Activated T-cell treated with anti-CD3 and anti-CD28 coated beads, Interleukin-2, amount 50 U/mL, for 48 hours (primary cell): ENCODE results near the gene ELF1.
"Not testable (repeated sequence)": the region's sequence is repeated elsewhere in the genome, so short reads cannot be mapped to it uniquely, and the experiment has no call there.

ENCODE experiments used
- DNase-seq, 2 experiments: peaks; one replicate each; pipeline ENCODE4 v3.0.0-alpha.2; 2020

ELF1 gene

DNA sequence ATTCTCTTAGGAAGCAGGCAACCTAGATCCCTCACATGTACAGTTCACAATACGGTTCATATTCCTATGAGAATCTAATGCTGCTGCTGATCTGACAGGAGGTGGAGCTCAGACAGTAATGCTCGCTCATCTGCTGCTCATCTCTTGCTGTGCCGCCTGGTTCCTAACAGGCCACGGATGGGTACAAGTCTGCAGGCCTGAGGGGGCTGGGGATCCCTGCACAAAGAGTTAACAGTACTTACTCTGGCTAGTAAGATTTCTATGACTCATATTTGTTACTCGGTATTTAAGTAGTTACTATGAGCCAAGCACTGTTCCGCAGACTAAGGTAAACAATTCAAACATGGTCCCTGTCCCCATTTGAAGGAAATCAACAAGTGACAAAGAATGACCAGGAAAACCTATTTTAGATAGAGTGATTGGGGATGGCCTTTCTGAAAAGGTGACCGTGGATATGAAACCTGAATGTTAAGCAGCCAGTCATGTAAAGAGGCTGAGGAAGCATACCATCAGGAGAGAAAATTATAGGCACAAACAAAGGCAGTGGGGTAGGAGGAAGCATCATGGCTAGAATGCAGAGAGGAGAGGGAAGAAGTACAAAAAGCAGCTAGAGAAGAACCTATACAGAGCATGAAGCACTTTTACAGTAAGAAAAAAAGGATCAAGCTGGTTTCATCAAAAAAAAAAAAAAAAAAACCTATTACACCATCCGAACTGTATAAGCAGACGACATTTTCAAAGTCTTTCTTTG lies 21.6 kb upstream of the ELF1 start:
- no peak for DNase-seq

DNA sequence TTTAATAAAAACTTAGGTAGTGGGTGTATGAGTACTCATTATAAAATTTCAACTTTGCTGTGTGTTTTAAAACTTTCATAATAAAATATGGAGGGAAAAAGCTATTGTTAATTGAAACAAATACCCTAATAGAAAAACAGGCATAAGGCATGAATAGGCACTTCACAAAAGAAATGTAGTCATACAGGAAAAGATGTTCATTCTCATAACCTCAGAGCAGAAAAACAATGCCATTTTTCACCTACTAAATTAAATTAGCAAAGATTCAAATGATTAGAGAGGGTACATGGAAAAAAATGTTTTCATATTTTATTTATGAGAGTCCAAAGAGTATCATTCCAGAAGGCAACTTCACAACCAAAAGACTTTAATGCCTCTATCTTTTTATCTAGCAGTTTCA lies 20.6 kb upstream of the ELF1 start:
- DNase-seq = no peak

DNA sequence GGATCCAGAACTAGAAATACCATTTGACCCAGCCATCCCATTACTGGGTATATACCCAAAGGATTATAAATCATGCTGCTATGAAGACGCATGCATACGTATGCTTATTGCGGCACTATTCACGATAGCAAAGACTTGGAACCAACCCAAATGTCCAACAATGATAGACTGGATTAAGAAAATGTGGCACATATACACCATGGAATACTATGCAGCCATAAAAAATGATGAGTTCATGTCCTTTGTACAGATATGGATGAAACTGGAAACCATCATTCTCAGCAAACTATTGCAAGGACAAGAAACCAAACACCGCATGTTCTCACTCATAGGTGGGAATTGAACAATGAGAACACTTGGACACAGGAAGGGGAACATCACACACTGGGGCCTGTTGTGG lies 17.4 kb upstream of the ELF1 start:
- DNase-seq = not testable (repeated sequence)

DNA sequence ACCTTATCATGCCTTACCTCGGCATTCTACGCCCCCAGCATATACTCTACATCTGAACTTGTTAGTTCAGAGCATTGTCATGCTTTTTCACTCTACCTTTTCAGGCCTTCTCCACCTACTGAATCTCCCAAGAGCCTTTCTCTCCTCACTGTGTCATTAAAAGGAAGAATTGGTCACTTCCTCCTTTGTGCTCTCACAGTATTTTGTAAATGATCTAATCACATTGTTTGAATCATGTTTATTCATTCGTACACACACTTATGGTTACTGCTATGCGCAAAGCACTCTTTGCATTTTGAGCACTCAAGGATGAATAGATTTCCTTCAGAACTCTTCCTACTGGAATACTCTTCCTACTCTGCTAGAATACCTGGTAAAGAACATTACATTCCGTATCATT lies 15.8 kb upstream of the ELF1 start:
- DNase-seq = no peak

DNA sequence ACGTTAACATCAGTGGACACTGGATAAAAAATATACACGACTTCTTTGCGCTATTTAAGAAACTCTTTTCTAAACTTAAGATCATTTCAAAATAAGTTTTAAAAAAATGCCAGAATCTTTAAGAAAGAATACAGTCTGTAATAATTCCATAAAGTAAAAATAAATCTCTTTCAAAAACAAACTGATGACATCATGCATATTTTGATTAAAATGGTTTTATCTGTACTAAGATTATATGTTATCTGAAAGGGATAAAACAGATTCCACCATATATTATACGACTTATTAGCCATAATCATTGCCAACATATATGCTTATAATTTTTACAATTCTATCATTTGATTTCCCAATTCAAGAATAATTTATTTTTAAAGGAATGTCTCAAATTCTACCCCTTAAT lies 15.3 kb upstream of the ELF1 start:
- DNase-seq = no peak

DNA sequence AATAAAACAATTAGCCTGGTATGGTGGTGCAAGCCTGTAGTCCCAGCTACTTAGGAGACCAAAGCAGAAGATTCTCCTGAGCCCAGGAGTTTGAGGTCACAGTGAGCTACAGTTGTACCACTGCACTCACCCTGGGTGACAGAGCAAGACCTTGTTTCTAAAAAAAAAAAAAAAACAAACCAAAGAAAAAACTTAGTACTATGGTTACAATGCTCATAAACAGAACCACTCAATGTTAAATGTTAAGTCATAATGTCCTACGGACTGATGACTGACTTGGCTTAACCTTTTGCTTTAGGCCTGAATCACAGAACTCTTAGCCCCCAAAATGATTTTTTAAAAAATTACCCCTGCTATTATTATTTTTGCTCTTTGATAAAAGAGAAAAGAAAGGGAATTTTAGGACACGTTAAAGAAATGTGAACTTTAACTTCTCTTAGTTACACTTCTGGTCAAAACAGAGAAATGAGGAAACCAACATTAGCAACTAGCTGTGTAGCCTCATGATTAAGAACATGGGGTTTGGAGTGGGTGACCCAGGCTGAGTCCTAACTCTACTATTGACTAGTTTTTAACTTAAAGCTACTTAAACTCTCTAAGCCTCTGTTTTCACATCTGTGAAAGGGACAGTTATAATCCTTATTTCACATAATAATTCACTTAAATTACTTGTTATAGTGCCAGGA lies 13.7 kb upstream of the ELF1 start:
- DNase-seq = no peak

DNA sequence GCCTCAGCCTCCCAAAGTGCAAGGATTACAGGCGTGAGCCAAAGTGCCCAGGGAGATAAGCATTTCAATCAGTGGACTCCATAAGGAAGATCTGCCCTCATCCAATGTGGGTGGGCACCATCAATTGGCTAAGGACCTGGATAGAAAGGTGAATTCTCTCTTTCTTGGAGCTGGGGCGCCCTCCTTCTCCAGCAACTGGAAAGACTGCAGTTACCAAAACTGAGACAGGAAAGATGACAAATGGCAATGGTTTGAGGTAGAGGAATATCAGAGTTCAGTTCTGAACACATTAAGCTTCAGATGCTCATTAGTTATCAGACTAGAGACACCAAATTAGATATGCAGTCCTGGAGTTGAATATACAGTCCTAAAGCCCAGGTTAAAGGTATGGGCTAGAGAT lies 10.5 kb upstream of the ELF1 start:
- DNase-seq = no peak

DNA sequence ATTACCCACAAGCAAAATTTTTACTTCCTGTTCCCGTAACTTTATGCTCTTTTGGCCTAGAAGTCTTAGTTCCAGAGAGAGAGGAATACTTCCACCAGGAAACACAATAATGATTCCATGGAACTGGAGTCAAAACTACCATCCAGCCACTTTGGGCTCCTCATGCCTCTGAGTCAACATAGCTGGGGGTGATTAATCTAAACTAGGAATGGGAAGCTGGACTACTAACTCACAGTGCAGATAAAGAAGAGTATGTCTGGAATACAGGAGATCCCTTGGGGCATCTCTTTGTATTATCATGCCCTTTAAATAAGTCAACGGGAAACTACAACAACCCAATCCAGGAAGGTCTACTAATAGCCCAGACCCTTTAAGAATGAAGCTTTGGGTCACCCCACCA lies 8.9 kb upstream of the ELF1 start:
- DNase-seq = no peak

DNA sequence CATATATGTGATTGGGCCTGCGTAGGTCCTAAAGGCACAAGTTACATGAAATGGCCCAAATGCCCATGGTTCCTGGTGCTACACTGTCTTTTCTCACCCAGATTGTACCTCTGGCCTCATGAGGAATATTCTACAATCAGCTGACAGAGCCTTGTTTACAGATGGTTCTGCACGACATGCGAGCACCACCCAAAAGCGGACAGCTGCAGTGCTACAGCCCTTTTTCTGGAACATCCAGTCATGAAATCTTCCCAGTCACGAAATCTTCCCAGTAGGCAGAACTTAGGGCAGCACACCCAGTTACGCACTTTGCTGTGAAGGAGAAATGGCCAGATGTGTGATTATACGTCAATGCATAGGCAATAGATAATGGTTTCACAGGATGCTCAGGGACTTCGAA lies 7.7 kb upstream of the ELF1 start:
- no peak for DNase-seq

DNA sequence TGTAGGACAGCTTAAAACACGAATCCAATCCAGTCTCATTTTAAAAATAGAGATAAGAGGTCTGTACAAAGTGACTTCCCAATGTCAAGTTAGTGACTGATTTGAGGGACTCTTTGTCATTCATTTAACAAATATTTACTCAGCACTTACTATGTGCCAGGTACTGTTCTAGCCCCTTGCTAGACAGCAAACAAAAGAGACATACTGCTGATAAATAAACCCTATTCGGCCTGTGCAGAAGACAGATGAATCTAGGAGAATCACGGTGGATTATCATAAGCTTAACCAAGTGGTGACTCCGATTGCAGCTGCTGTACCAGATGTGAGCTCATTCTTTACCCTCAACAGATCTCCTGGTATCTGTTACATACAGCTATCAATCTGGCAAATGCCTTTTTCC lies 6.4 kb upstream of the ELF1 start:
- DNase-seq = no peak

DNA sequence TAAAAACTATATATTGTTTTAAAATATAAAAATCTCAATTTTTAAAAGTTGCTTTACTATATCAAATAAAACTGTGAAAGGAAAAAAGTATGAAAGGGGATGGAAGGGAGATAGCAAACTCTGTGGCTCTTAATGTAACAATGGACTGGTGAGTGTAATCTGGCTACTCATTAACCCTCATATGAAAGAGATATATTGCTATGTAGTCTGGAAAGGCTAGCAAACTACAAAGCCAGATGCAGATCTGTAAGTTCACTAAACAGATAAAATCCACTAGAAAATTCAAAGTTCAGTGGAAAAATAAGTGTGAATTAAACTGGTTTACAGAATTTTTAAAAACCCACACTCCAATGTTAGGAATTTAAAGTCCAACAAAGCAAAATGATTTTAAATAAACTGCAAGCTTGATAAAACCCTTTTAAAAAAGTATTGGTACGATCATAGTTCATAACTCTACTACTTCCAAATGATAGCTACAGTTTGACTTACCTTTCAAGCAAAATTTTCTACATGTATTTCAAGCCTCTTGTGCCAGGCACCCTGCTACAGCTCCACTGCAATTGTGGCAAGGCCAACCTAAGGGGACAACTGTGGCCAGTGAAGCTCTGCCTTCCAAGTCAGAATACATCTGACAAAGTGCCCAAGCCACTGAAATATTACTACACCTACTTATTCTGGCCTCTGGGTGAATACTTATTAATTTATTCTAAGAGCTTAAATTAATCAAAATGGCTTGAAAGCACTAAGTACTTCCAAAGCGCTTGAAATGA lies 647 bp upstream of the ELF1 start:
- DNase-seq = no peak

DNA sequence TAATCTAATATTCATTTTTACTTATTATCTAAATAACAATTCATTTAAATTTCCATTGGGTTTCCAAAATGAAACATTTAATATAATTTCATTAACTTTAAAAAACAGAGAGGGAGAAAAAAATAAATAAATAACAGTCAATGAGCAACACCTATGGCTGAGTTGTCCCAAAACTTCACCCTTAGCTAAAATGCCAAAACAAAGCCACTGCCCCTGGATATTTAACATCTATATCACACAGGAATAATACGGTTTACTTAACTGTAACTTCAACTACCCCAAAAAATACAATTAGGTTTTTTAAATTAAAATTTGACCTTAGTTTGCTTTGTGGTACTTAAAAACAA lies 541 bp downstream of the ELF1 start:
- no peak for DNase-seq

DNA sequence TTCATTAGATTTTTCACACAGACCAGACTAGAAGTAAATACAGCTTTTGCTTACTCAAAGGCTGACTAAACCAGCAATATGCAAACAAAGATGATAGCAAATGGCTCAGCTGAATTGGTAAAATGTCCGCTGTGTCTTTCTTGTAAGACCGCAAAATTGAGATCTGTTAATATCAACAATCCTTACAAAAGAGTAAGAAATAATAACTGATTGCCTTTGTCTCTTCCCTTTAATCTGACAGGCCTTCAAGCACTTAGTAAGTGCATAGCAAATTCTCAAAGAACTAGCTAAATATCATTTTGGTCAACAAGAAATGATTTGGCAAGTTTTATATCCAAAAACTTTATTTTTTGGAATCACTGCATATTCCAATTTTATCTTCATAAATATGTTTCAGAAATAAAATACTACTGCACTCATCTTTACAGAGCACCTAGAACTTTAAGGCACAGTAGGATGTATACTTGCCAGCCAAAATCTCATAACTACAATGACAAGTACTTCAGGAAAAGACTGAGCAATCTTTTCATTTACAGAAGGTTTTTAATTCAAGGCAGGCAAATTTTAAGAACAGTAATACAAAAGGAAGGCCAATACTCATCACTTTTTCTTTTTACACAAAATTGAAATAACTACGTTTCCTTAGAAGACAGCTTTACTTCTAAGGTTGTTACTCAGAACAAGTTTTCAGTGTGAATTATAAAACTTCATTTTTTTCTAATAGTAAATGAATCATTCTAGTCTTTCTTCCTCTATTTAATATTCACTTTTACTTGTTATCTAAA lies 1.1 kb downstream of the ELF1 start:
- DNase-seq = no peak

DNA sequence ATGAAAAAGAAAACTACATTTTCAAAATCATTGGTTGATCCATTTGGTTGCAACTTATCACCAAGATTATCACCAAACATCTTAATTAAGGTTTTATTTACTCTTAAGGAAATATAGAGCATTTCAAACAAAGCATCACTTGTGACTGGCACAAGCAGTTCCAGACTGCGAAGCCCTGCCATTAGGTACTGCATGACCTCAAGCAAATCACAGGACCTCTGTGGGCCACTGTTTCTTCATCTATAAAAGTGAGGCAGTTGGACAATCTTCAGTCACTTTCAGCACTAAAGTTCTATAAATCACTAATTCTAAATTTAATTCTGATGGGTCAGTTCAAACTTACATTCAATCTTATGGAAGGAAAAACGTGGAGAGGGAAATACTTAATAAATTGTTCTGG lies 2.0 kb downstream of the ELF1 start:
- no peak for DNase-seq

DNA sequence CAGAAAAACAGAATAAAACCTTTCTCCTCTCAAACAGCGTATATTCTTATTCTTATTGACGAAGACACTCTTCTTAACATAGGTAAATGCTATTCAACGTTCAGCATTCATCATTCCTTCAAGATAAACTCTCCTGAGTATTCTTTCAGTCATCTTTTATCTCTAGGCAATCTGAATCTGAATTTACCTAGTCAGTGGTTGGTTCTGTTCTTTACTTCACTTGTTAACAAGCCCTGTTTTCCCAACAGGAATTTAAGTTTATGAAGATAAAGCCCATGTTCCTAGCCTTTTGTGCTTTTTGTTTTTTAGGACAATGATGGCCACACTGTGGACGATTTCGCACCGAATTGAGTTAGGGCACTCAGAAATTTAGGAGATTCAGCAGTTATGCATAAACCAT lies 3.2 kb downstream of the ELF1 start:
- DNase-seq = no peak

DNA sequence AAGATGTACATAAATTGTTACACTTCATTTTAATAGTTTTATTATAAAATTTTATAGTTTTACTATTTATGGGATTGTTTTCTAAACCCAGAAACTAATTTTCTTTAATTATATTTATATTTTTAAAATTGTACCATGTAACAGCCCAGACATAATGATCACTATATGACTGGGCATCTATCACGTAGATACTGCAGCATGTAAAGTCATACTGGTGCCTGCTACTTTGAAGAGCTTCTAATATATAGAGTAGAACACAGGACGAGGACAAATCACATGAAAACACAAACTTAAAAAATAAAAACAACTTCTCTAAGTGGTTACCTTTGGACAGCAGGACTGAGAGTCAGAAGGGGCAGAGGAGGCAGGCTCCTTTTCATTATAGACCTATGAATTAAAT lies 5.3 kb downstream of the ELF1 start:
- no peak for DNase-seq

DNA sequence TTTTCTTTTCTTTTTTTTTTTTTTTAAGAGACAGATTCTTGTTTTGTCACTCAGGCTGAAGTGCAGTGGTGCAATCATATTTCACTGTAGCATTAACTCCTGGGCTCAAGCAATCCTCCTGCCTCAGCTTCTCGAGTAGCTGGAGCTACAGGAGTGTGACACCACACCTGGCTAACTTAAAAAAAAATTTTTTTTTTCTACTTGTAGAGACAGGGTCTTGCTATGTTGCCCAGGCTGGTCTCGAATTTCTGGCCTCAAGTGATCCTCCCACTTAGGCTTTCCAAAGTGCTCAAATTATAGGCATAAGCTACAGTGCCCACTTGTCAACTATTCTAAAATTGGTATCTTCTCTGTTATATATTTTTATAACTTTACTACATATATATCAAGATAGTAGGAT lies 6.6 kb downstream of the ELF1 start:
- DNase-seq = no peak

DNA sequence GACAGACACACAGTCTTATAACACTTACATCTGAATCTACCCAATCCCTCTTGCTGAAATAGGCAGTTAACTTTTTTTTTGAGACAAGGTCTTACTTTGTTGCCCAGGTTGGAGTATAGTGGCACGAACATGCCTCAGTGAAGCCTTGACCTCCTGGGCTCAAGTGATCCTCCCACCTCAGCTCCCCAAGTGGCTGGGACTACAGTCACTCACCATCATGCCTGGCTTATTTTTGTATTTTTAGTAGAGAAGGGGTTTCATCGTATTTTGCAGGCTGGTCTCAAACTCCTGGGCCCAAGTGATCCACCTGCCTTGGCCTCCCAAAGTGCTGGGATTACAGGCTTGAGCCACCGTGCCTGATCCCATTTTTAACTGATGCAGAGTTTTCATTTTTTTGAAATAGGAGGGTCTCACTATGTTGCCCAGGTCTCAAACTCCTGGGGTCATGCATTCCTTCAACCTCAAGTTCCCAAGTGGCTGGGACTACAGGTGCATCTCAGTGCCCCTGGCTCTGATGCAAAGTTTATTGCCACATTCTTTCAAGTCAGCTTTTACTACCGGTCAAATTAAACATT lies 7.6 kb downstream of the ELF1 start:
- DNase-seq = no peak

DNA sequence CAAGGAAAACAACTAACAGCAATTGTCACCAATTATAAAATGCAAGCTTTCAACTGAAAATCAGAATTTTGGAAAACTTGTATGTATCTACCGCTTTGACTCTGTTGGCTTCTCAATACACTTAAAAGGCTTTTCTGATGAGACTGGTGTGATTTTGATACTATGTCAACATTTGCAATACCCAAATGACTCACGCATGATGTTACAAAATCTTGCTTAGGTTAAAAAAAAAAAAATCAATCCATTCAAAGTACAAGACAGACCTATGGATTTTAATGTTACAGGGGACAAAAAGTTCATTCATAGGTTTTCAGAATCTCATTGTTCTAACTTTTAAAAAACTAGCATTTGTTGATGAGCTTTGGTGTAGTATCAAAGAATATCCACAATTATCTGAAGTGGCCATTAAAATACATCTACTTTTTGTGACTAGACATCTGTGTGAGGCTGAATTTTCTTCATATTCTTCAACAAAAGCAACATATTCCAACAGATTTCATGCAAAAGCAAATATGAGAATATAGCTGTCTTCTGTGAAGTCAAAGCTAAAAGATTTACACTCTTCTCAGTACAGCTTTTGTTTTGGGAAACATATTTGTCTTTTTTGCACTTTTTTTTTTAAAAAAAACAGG lies 10.7 kb downstream of the ELF1 start:
- no peak for DNase-seq

DNA sequence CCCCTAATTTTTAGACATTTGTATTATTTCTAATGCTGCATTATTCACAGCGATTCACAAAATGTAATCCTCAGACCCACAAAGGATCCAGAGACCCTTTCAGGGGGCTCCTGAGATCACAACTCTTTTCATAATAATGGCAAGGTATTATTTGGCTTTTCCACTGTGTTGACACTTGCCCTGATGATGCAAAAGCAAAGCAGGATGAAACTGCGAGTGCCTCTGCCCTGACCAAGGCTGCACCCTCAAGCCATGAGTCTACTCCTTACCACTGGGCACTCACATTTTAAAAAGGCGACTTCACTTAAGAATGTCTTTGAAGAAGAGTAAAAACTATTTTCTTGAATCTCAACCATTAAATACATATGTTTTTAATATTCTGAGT lies 11.4 kb downstream of the ELF1 start:
- no peak for DNase-seq

DNA sequence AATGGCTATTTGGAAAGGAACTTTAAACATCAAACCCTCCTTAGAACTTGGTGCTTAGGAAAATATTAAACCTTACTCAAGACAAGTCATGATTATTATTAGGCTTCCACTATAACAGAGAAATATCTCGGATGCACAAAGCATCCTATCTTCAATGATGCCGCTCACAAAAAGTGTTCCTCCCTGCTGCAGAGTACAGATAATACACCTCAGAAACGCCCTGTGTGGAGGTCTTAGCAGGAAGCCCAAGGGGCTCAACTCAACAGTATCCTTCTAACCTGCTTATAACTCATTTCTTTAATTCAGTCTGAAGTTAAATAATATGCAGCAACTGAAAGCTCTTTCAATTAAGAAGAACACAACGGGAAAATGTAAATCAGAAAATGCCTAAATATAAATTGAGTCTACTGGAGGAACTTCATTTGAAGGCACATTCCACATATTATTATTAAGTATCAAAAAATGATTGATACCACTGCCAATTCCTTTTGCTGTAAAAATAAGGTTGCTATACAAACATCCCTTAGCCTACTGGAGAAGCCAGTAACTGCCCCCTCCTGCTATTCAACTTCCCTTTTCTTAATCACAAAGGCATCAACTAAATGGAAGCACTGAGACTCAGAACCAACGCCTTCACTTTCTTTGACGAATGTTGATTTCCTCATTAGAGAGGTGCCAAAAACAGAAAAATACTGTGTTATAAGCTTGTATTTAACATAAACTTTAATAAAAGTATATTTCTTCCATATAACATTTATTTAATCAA lies 12.0 kb downstream of the ELF1 start:
- DNase-seq = no peak

DNA sequence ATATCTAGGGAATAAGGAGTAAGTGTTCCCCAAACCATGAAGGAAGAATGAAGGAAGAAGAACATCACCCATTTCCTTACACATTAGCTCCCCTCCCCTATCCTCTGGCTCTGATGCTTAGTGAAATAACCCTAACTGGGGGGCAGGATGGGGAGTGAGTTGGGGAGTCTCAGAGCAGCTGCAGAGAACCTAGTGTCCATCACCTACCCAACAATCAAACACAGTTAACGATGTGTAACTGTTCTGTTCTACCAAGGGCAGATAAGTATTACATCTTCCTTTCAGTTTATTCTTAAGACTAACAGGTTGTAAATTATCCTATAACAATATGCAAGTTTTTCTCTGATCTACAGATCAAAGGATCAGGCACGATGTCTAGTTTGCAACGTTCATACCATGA lies 12.8 kb downstream of the ELF1 start:
- no peak for DNase-seq
